OCI-LY7 (cell line): ENCODE data around the gene CYTH3. TPM values are rescaled to one million over a fixed set of nuclear protein-coding genes. Genes with fewer than 3 reads are reported as not detected.

Source experiments
- BruUV-seq: library from RNA; stranded (reverse); fragments of 400-500 nt; replicated peaks from 2 replicates; lab custom pipeline; 2021; lab: Mats Ljungman, UMichigan
- CTCF ChIA-PET: fragments of 300-600 bp; sonication (Branson Sonifier 250); formaldehyde crosslinking; loops from one replicate; lab custom pipeline; 2022; ENCODE audit warnings: antibody characterized with exemption; ENCODE audit not compliant: unreplicated experiment; lab: Charles Lee
- POLR2A ChIA-PET: fragments of 300-600 bp; sonication (Branson Sonifier 250); formaldehyde crosslinking; loops from one replicate; lab custom pipeline; 2022; ENCODE audit warnings: antibody characterized with exemption; lab: Charles Lee
- DNase-seq: peaks from one replicate; pipeline ENCODE4 v3.0.0-alpha.2; 2015; ENCODE audit warnings: low spot score
- H2AFZ ChIP-seq: fragments of 200-600 bp; sonication (generic), shearing (Covaris generic); 2 replicates; pipeline ENCODE4 v1.6.1; 2014; ENCODE audit warnings: mild to moderate bottlenecking, antibody characterized with exemption, low read length, moderate library complexity
- H3K27ac ChIP-seq: fragments of 200-600 bp; sonication (generic); 2 replicates; pipeline ENCODE4 v1.5.1; 2014; ENCODE audit warnings: mixed run types, low read depth, mild to moderate bottlenecking, moderate library complexity, low read length, inconsistent platforms; ENCODE audit not compliant: poor library complexity, severe bottlenecking
- H3K36me3 ChIP-seq: fragments of 200-600 bp; sonication (generic); 2 replicates; pipeline ENCODE4 v1.6.1; 2014; ENCODE audit warnings: mild to moderate bottlenecking, antibody characterized with exemption, low read length, moderate library complexity, mixed read lengths; ENCODE audit not compliant: insufficient read depth
- H3K4me1 ChIP-seq: fragments of 200-600 bp; sonication (generic); 2 replicates; pipeline ENCODE4 v1.5.1; 2014; ENCODE audit warnings: mild to moderate bottlenecking, low read length; ENCODE audit not compliant: insufficient read depth, poor library complexity, severe bottlenecking
- H3K4me2 ChIP-seq: fragments of 200-600 bp; sonication (generic); 2 replicates; pipeline ENCODE4 v1.6.1; 2014; ENCODE audit warnings: mild to moderate bottlenecking, low read length
- H3K4me3 ChIP-seq: fragments of 200-600 bp; sonication (generic); 2 replicates; pipeline ENCODE4 v1.5.1; 2014; ENCODE audit warnings: mild to moderate bottlenecking, low read depth, low read length; ENCODE audit not compliant: poor library complexity, severe bottlenecking
- H3K79me2 ChIP-seq: fragments of 200-600 bp; sonication (generic); 2 replicates; pipeline ENCODE4 v1.6.1; 2016; ENCODE audit warnings: low read depth, mild to moderate bottlenecking, low read length, moderate library complexity, mixed read lengths; ENCODE audit not compliant: insufficient read depth
- H3K9me2 ChIP-seq: fragments of 200-600 bp; sonication (generic); 2 replicates; pipeline ENCODE4 v1.6.1; 2016; ENCODE audit warnings: mild to moderate bottlenecking, low read length, mixed read lengths; ENCODE audit not compliant: insufficient read depth
- H3K9me3 ChIP-seq: fragments of 200-600 bp; sonication (generic); 2 replicates; pipeline ENCODE4 v1.6.1; 2014; ENCODE audit warnings: mild to moderate bottlenecking, mixed run types, low read length, mixed read lengths
- H4K20me1 ChIP-seq: fragments of 200-600 bp; sonication (generic); 2 replicates; pipeline ENCODE4 v1.6.1; 2014; ENCODE audit warnings: mild to moderate bottlenecking, antibody characterized with exemption, low read length, moderate library complexity, mixed read lengths; ENCODE audit not compliant: insufficient read depth
- EZH2phosphoT487 ChIP-seq: fragments of 200-600 bp; sonication (generic); IDR thresholded peaks from 2 replicates; pipeline ENCODE4 v1.6.1; 2018; ENCODE audit warnings: low read depth, borderline replicate concordance, mild to moderate bottlenecking, mixed run types, antibody characterized with exemption, low read length, moderate library complexity, mixed read lengths
- intact Hi-C: fragments of 100-400 bp; cut with micrococcal nuclease; formaldehyde crosslinking; loops from one replicate; pipeline ENCODE4 v1.10.0; 2022; ENCODE audit not compliant: unreplicated experiment
- total RNA-seq, 2 experiments: library from RNA; depleted of rRNA in 1 of 2; stranded (reverse); fragments of >200 nt in 1 of 2; shearing (Covaris generic) in 1 of 2; gene quantifications; 2 replicates each; pipeline ENCODE4 v1.2.3, GENCODE V29; 2014 to 2022
- TF ChIP-seq, protein P1 (sequence below): fragments of 200-600 bp; sonication (generic); conservative IDR thresholded peaks from 2 replicates; pipeline ENCODE4 v1.5.1; 2014; ENCODE audit warnings: mild to moderate bottlenecking, antibody characterized with exemption, low read length, moderate library complexity, mixed read lengths

CYTH3 gene
- total RNA-seq, 2 experiments from 2014 or later: 3.7 to 4.7 TPM

DNA sequence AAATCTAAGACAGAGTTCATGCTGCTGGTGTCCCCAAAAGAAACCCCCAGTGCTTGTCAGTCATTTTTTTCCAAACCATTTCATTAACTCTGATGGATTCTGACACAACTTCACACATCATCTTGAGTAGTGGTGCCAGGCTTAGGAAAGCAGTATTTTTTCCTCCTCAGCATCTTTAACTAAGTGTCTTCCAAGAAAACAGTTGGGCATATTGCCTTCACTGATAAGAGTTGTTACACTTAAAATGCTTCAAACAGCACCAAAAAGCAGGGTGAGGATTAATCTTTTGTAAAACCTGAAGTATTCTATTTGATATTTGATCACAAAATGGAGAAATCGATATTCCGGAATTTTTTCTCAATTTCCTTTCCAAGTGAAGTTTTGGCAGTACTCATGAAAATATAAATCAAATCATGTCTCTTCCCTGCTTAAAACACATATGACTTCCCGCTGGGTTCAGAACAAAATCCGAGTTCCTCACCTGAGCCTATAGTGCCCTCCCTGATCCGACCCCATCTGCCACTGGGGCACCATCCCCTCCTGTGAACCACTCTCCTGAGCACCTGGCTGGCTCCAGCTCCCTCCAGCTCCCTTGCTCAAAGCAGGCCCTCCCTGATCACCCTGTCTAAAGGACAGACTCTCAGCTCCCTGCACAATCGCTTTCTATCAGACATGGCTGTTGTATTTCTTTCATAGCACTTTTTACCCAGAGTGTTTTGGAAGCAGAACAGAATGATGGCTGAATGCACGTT, 61.6 kb downstream of the CYTH3 start:
- TF ChIP-seq, protein P1, sequence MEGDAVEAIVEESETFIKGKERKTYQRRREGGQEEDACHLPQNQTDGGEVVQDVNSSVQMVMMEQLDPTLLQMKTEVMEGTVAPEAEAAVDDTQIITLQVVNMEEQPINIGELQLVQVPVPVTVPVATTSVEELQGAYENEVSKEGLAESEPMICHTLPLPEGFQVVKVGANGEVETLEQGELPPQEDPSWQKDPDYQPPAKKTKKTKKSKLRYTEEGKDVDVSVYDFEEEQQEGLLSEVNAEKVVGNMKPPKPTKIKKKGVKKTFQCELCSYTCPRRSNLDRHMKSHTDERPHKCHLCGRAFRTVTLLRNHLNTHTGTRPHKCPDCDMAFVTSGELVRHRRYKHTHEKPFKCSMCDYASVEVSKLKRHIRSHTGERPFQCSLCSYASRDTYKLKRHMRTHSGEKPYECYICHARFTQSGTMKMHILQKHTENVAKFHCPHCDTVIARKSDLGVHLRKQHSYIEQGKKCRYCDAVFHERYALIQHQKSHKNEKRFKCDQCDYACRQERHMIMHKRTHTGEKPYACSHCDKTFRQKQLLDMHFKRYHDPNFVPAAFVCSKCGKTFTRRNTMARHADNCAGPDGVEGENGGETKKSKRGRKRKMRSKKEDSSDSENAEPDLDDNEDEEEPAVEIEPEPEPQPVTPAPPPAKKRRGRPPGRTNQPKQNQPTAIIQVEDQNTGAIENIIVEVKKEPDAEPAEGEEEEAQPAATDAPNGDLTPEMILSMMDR: no peak
- TF ChIP-seq EZH2phosphoT487: no peak
- BruUV-seq: no TSS peak
- H4K20me1 ChIP-seq: no peaks in the 10 kb centered on the region
- no peak for DNase-seq
- no peaks in the 10 kb centered on the region for H3K9me2 ChIP-seq
- no peaks in the 10 kb centered on the region for H3K9me3 ChIP-seq
- no peak overlapping the region for H2AFZ ChIP-seq
- no peaks in the 10 kb centered on the region for H3K4me1 ChIP-seq
- H3K4me2 ChIP-seq: no peak overlapping the region
- ChIA-PET POLR2A (no interaction called here), CTCF (no interaction called here)
- H3K4me3 ChIP-seq: no peak overlapping the region
- no peak overlapping the region for H3K27ac ChIP-seq
- no peaks in the 10 kb centered on the region for H3K36me3 ChIP-seq
- H3K79me2 ChIP-seq: no peaks in the 10 kb centered on the region
- intact Hi-C loops: no loop called here

DNA sequence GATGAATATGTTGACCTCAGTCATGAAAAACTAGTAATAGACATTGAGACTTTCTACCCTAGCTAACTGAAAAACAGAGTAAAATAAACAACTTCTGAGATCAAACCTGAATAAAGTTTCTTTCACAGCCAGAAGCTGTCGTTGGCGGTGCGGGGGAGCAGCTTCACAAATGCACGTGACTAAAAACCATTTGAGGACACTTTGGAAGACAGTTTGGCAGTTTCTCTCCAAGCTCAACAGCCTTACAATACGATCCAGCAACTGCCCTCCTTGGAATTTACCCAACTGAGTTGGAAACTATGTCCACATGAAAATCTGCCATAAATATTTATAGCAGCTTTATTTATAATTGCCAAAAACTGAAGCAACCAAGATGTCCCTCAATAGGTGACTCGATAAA, 63.1 kb downstream of the CYTH3 start:
- CTCF ChIA-PET: no interaction called here

More for the DNA sequence above, 63.1 kb downstream of the CYTH3 start:
- H3K9me2 ChIP-seq: no peaks in the 10 kb centered on the region
- no peaks in the 10 kb centered on the region for H3K36me3 ChIP-seq
- no peaks in the 10 kb centered on the region for H4K20me1 ChIP-seq
- TF ChIP-seq, protein P1: no peak
- TF ChIP-seq EZH2phosphoT487: no peak
- POLR2A ChIA-PET: interaction anchor here (0.7 to 1.2 kb wide), 2 partner anchors 60 to 68 kb away, joined by 3 read pairs; no protein-coding TSS in a partner anchor
- no peak overlapping the region for H2AFZ ChIP-seq
- BruUV-seq: no TSS peak
- no peaks in the 10 kb centered on the region for H3K79me2 ChIP-seq
- DNase-seq: no peak
- no peak overlapping the region for H3K4me3 ChIP-seq
- H3K9me3 ChIP-seq: no peaks in the 10 kb centered on the region
- no peak overlapping the region for H3K4me2 ChIP-seq
- H3K4me1 ChIP-seq: no peaks in the 10 kb centered on the region
- intact Hi-C loops: no loop called here
- H3K27ac ChIP-seq: no peak overlapping the region
